ACHN (cell line): Measurements from ENCODE around the gene SFSWAP.

Experiments
- DNase-seq: peaks from one replicate; pipeline ENCODE4 v3.0.0-alpha.2; 2015
- in situ Hi-C: cut with HindIII; loops from 2 replicates; pipeline ENCODE4 v1.10.0; 2017; ENCODE audit warnings: low sequenced_read_pairs, low pct_ligation_motif_present, low pct_unique_long_range_greater_than_20kb

Gene SFSWAP

DNA sequence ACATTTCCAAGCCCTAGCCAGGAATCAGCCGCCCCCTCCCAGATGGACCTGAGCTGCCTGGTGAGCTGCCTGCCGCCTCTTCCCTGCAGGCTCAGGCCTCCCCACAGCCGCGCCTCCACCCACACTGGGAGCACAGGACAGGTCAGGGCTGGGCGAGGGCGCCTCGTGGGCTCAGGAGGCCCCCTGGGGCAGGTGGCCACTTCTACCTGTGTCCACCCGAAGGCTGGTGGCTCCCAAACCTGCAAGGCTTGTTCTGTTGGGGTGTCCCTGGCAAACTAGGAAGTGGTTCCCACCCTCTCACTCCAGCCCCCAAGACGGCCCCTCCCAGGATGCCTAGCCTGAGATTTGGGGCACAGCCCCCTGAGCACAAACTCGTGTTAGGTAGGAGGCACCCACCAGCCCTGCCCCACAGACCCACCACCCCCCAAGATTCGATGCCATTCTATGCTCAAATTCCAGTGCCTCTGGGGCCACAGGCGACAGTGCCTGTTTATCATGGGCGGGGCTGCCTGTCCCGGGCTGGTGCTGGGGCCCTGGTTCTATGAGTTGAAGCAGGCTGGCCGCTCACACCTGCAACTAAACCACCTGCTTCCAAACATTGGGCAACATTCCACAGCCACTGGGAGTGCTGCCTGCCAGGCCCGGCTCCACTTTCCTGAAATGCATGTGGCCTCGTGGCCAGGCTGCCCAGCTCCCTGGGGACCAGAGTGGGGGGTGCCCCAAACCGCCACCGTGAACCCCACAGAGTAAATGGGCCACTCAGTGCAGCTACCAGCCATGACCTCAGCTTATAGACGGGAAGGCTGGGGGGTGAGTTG lies 124.1 kb downstream of the SFSWAP start:
- in situ Hi-C loops, result no loop called here

DNA sequence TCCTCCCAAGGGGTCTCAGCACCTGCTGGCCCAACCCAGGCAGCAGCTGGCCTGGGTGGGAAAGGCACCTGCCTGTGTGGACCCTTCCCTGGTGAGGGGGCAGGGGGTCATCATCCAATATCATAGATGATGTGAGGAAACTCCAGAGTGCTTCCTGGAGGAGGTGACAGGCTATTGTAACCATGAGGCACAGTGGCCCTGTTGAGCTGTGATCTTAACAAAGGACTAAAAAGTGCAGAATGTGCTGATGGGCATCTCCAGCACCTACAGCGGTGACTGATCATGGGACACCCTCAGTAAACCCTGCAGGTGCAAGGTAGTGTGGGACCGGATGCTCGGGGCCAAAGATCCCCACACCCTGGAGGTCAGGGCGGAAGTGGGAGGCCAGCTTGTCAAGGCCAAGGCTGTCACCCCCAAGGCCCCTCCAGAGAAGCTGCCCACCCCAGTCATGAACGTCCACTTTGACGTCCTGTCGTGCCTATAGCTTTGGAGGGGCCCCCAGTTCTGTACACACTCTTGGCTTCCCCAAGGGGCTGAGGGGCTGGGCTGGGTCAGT lies 124.8 kb downstream of the SFSWAP start:
- in situ Hi-C loops, result no loop called here

More for the DNA sequence above, 124.1 kb downstream of the SFSWAP start:
- no peak for DNase-seq

DNA sequence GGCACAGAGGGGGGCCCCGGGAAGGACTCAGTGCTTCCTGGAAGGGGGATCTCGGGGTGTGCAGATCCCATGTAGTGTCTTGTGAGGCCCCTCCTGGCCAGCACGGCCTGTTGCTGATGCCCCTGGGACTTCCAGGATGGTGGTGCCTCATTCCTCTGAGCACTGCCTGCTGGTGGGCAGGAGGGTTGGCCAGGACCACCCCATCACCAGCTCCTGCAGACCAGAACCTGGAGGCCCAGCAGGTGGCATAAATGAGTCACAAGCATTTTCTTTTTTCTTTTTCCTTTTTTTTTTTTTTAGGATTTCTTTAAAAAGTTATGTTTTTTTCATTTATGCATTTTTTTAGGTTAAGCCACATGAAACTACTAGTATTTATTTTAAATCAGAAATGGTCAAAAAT lies 125.3 kb downstream of the SFSWAP start:
- in situ Hi-C loops, result no loop called here
- DNase-seq, result peak; percentile 27

More for the DNA sequence above, 124.8 kb downstream of the SFSWAP start:
- no peak for DNase-seq

DNA sequence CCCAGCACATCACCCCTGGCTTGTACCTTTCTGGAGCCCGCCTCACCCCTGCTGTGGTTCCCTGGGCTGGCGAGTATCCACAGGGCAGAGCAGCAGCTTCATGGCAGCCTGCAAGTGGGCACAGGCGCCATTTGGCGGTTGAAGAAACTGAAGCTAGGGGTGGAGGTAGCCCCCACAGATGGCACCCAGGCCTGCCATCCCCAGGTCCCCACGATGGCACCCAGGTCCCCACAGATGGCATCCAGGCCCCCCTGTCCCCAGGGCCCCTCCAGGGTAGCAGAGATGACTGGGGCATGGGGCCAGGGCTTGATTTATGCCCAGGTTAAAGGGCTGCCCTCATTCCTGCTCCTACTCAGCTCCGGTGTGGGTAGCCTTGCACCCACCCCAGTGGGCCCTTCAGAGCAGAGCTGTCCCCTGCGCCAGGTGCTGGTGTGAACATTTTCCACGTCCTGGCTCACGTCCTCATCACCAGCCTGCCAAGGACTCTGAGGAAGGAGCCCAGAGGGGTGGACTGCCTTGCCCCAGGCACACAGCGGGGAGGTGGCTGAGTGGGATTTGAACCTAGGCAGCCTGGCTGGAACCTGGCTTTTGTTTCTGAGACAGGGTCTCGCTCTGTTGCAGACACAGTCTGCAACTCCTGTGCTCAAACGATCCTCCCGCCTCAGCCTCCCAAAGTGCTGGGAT lies 126.0 kb downstream of the SFSWAP start:
- in situ Hi-C loops, result no loop called here
- no peak for DNase-seq

DNA sequence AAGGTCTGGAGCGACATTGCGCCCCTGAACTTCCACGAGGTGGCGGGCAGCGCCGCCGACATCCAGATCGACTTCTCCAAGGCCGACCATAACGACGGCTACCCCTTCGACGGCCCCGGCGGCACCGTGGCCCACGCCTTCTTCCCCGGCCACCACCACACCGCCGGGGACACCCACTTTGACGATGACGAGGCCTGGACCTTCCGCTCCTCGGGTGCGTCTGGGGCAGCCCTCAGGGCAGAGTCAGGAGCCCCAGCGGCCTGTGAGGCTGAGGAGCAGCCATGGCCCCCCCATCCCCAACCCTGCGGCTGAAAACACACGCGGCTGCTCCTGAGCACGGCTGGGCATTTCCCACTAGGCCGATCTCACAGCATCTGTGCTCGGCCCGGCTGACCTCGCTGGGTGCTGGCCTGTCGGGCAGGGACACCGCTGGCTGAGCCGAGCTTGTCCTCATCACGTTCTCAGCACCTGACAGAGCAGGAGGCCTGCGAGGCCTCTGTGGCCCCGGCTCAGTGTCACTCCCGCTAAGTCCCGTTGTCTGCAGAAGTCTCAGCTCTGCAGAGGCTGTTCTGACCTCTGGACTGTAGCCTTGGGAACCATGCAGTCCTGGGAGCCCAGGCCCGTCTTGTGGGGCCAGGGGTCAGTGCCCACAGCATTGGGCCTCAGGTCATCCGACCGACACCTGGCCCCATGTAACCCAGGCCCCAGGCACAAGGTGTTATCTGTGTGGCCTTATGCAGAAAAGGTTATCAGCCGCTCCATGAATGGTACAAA lies 129.9 kb downstream of the SFSWAP start:
- DNase-seq, result no peak
- in situ Hi-C loops, result no loop called here

DNA sequence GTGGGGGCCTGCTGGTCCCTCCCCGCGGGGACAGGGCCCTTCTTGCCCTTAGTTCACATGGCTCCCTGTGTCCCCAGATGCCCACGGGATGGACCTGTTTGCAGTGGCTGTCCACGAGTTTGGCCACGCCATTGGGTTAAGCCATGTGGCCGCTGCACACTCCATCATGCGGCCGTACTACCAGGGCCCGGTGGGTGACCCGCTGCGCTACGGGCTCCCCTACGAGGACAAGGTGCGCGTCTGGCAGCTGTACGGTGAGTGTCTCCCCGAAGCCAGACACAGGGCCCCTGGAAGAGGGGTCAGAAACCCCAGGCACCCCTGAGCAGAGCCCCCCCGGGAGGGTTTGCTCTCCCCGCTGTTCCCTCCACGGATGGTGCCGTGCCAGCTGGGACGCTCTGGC lies 130.7 kb downstream of the SFSWAP start:
- no peak for DNase-seq
- in situ Hi-C loops, result no loop called here

DNA sequence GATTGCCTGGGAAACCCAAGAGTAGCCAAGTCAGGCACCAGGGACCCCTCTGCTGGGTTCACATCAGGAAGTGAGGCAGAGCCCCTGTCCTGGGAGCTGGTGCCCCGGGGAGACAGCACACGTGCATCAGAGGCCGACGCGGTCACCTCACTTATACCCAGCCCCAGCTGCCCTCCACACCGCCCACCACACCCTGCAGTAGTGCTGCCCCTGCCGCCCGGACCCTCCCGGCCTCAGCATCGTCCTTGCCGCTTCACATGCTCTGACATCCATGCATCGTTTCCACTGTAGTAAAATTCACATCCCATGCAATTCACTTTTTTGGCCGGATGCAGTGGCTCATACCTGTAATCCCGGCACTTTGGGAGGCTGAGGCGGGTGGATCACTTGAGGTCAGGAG lies 131.3 kb downstream of the SFSWAP start:
- DNase-seq, result no peak
- in situ Hi-C loops, result no loop called here

DNA sequence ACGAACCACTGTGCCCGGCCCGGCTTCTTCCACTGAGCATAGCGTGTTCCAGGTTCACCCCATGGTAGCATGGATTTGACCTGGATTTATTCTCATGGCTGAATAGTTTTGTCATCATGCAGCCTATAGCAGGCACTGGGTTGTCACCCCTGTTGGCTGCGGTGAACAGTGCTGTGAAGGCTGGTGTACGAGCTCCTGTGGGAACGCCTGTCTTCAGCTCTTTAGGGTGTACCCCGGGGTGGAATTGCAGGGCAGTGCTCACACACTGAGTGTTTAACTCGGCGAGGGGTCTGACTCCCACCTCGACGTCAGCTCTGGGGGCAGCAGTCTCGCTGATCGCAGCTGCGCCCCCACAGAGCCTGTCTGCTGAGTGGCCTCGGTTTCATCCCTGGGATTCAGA lies 132.6 kb downstream of the SFSWAP start:
- in situ Hi-C loops, result no loop called here
- DNase-seq, result no peak

DNA sequence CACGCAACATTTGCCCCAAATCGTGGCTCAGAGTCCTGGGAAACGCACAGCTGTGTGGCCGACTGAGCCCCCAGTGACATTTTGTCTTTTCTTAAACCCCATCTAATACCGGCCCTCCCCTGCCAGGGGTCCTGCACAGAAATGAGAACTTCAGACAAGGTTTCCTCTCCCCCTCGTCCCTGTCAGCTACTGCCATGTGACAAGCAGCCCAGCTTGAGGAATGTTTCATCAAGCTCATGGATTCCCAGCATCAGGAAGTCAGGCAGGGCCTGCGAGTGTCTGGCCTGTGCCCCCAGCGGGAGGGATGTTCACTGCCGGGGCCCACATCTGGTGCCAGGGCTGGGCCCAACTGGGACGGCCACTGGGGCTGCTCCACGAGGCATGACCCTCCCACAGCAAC lies 133.2 kb downstream of the SFSWAP start:
- in situ Hi-C loops, result no loop called here
- DNase-seq, result no peak

DNA sequence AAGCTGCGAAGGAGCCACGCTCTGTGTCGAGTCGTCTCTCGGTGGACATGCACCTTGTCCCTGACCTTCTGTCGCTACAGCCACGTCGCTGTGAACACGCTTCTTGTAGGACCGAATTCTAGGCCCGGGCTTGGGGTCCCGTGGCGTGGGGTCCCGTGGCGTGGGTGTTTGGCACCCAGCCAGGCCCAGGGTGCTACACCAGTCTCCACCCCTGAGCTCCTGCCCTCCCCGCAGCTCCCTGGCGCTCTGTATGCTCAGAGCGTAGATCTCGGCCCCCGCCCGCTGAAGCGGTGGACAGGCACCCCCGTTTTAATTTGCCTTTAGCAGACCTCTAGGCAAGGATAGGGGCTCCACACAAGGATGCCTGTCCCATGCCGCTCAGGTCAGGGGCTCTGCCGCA lies 133.8 kb downstream of the SFSWAP start:
- in situ Hi-C loops, result no loop called here
- DNase-seq, result no peak

DNA sequence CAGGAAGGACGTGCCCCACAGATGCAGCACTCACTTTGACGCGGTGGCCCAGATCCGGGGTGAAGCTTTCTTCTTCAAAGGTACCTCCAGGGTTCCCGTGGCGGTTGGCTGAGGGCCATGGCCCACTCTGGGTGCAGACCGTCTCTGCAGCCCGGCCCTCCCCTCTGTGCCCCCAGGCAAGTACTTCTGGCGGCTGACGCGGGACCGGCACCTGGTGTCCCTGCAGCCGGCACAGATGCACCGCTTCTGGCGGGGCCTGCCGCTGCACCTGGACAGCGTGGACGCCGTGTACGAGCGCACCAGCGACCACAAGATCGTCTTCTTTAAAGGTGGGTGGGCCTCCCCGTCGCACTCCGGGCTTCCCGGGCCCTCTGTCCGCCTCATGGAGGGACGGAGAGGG lies 134.2 kb downstream of the SFSWAP start:
- in situ Hi-C loops, result no loop called here
- no peak for DNase-seq

DNA sequence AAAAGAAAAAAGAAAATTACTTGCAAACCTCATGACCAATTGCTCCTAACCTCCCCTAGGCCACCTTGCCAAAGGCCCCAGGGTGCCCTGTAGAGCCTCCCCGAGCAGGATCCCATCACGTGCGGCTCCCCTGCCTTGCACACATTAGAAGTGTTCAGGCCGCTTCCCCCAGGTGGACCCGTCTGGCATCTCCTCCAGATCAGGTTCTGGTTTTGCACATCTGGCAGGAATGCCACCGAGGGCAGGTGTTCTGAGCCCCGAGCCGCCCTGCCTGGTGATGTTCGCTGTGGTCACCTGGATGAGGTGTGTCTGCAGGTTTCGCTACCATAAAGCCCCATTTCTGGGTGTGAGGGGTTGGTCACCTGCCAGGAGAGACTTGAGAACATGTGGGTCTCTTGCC lies 136.6 kb downstream of the SFSWAP start:
- in situ Hi-C loops, result no loop called here
- DNase-seq, result no peak

DNA sequence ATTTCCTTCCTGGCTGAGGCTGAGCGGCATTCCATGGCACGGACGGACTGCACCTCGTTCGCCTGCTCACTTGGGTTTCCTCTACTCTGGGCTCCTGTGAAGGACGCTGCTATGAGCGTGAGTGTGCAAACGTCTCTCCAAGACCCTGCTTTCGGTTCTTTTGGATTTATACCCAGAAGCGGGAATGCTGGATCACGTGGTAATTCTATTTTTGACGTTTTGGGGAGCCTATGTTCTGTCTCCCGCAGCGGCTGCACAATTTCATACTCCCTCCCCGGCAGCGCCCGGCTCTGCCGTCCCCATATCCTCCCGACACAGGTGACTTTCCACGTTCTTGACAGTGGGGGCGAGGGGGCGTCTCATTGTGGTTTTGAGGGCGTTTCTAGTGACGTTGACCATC lies 137.9 kb downstream of the SFSWAP start:
- in situ Hi-C loops, result no loop called here
- DNase-seq, result no peak
